Upper lobe of right lung (tissue), 1 donor: ENCODE data around the gene IGFALS. TPM values are rescaled to one million over a fixed set of nuclear protein-coding genes. Genes with fewer than 3 reads are reported as not detected.

ENCODE experiments used
- ATAC-seq: fragments of 200-7000 bp; cut with Tn5 transposase; one replicate; pipeline ENCODE4 v1.9.1; 2020; ENCODE audit warnings: mild to moderate bottlenecking, moderate library complexity
- DNase-seq: peaks from one replicate; pipeline ENCODE4 v3.0.0-alpha.2; 2020
- H3K27ac ChIP-seq: fragments of 200-600 bp; one replicate; pipeline ENCODE4 v1.8.0; 2022
- H3K27me3 ChIP-seq: fragments of 200-600 bp; one replicate; pipeline ENCODE4 v1.8.0; 2022; ENCODE audit warnings: mild to moderate bottlenecking
- H3K36me3 ChIP-seq: fragments of 200-600 bp; one replicate; pipeline ENCODE4 v1.8.0; 2022
- H3K4me1 ChIP-seq: fragments of 200-600 bp; one replicate; pipeline ENCODE4 v1.8.0; 2022
- H3K4me3 ChIP-seq: fragments of 200-600 bp; one replicate; pipeline ENCODE4 v1.8.0; 2022; ENCODE audit warnings: mild to moderate bottlenecking
- H3K9me3 ChIP-seq: fragments of 200-600 bp; one replicate; pipeline ENCODE4 v1.8.0; 2022
- CTCF ChIP-seq: fragments of 200-600 bp; IDR thresholded peaks from one replicate; pipeline ENCODE4 v1.8.0; 2022; ENCODE audit warnings: antibody characterized with exemption
- intact Hi-C: fragments of 100-400 bp; cut with DNase I; formaldehyde crosslinking; loops from one replicate; pipeline ENCODE4 v1.11.0; 2022
- total RNA-seq: library from RNA; stranded (reverse); fragmentation: NEBNext Ultra II Directional; extraction: Animal tissue kit (Norgen Biotek cat#: 25700); gene quantifications from one replicate; pipeline ENCODE4 v1.2.1, GENCODE V29; 2021
- donor health status: DM: no; HTN: yes; CAD: no; lungs with severe emphysema.

IGFALS gene
- total RNA-seq, 1 donor from 2014 or later: 2.5 TPM

GRCh38 chr16:1745900-1746692 lies 47.4 kb downstream of the IGFALS start:
- DNase-seq: no peak

GRCh38 chr16:1745181-1745899 lies 48.2 kb downstream of the IGFALS start:
- no peaks in the 10 kb centered on the region for H3K4me1 ChIP-seq
- peaks cover 63% of the 10 kb centered on the region for H3K36me3 ChIP-seq
- DNase-seq: no peak

More at GRCh38 chr16:1745900-1746692, 47.4 kb downstream of the IGFALS start:
- no peaks in the 10 kb centered on the region for H3K27me3 ChIP-seq
- H3K9me3 ChIP-seq: no peaks in the 10 kb centered on the region
- H3K4me3 ChIP-seq: no peak overlapping the region
- H3K27ac ChIP-seq: no peak overlapping the region
- no peak for TF ChIP-seq CTCF
- intact Hi-C loops: no loop called here
- peaks cover 64% of the 10 kb centered on the region for H3K36me3 ChIP-seq
- no peaks in the 10 kb centered on the region for H3K4me1 ChIP-seq
- ATAC-seq: no peak

GRCh38 chr16:1744338-1744840 lies 49.1 kb downstream of the IGFALS start:
- DNase-seq (no peak), ATAC-seq (no peak)

More at GRCh38 chr16:1745181-1745899, 48.2 kb downstream of the IGFALS start:
- H3K9me3 ChIP-seq: no peaks in the 10 kb centered on the region
- H3K27me3 ChIP-seq: no peaks in the 10 kb centered on the region
- no peak overlapping the region for H3K4me3 ChIP-seq
- ATAC-seq: no peak
- no peak overlapping the region for H3K27ac ChIP-seq
- intact Hi-C loops: no loop called here
- no peak for TF ChIP-seq CTCF

GRCh38 chr16:1743376-1744337 lies 49.8 kb downstream of the IGFALS start:
- H3K4me3 ChIP-seq: no peak overlapping the region
- no peaks in the 10 kb centered on the region for H3K27me3 ChIP-seq
- no peak for TF ChIP-seq CTCF
- H3K4me1 ChIP-seq: no peaks in the 10 kb centered on the region
- intact Hi-C loops: no loop called here
- H3K9me3 ChIP-seq: no peaks in the 10 kb centered on the region
- ATAC-seq (no peak), DNase-seq (no peak)
- H3K27ac ChIP-seq: no peak overlapping the region
- H3K36me3 ChIP-seq: peaks cover 53% of the 10 kb centered on the region

More at GRCh38 chr16:1744338-1744840, 49.1 kb downstream of the IGFALS start:
- intact Hi-C loops: no loop called here
- Histone ChIP-seq H3K27me3 (no peaks in the 10 kb centered on the region), H3K36me3 (peaks cover 60% of the 10 kb centered on the region), H3K9me3 (no peaks in the 10 kb centered on the region), H3K4me1 (no peaks in the 10 kb centered on the region), H3K27ac (no peak overlapping the region), H3K4me3 (no peak overlapping the region)
- TF ChIP-seq CTCF: no peak

- intact Hi-C loops: no loop called here
- Histone ChIP-seq H3K4me1 (no peaks in the 10 kb centered on the region), H3K4me3 (no peak overlapping the region), H3K27ac (no peak overlapping the region), H3K9me3 (no peaks in the 10 kb centered on the region), H3K36me3 (peaks cover 34% of the 10 kb centered on the region), H3K27me3 (no peaks in the 10 kb centered on the region)
- ATAC-seq (no peak), DNase-seq (no peak)
- no peak for TF ChIP-seq CTCF
Observed at GRCh38 chr16:1741553-1742165, 51.8 kb downstream of the IGFALS start.
